ENCODE results near the gene LAMC1.

LAMC1 gene

DNA sequence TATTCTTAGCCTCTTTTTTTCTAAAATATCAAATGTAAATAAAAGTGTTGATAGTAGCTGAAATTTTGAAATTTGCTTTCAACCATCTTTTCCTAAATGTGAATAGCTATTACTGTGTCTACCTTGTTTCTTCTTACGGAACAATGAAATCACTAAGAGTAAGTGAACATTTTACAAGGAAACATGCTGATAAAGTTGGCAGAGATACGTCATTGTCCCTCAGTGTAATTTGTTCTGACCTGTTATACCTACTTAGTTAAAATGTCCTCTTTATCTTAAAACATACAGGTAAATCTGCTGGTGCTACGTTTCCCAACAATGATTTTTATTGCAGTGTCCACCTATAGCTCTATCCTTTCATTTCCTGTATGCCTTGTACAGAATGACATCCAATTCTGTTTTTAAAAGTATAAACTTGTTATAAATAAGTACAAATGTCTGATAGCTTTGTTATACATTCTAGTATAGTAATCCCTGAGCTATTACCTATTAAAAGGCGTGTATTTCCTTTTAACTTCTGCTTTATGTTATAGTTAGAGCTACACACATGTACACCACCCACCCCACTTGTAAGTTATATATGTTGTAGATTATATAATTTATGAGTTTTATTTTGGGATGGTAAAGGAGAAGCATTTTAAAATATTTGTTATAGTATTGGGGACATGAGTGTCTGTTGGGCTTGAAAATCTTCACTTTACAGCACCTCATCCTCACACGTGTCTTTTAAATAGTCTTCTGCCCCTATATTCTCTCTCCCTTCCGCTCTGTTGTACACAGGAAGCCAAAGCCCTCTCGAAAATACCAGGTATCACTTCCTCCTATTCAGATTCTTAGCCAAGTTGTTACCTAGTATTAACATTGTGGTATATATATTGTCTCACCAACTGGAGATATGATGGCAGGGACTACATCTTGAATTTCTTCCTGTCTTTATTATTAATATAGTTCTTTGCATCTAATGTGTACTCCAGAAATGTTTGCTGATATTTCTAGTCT is 25.2 kb downstream of the LAMC1 start:
- no peak overlapping the region for H2BK15ac ChIP-seq (ENCODE audit: low read length)
- H3K9ac ChIP-seq (ENCODE audit: low read depth, low read length, poor library complexity) = no peak overlapping the region
- no peak for DNase-seq (ENCODE audit: low spot score)
- peaks cover 1 to 22% of the 10 kb centered on the region in 2 donors for H3K4me1 ChIP-seq (ENCODE audit: control insufficient read depth in 2 of 2, insufficient read depth in 1 of 2, low read depth in 1 of 2, low read length in 2 of 2)
- H4K91ac ChIP-seq (ENCODE audit: low read depth, low read length, poor library complexity) = no peak overlapping the region
- H3K9me3 ChIP-seq (replicated peaks in 1 of 2; ENCODE audit: control insufficient read depth in 2 of 2, insufficient read depth in 1 of 2, low read depth in 1 of 2, low read length in 2 of 2) = peaks cover 2 to 12% of the 10 kb centered on the region in 2 donors
- no peak overlapping the region for H3K18ac ChIP-seq (ENCODE audit: low read length)
- no peaks in the 10 kb centered on the region for H3K27me3 ChIP-seq (ENCODE audit: control insufficient read depth in 3 of 3, insufficient read depth in 3 of 3, low read depth in 1 of 3, low read length in 3 of 3)
- no peak overlapping the region for H2BK5ac ChIP-seq (ENCODE audit: low read length)
- H3K79me1 ChIP-seq (ENCODE audit: low read depth, low read length) = no peaks in the 10 kb centered on the region
- H2AFZ ChIP-seq (ENCODE audit: low read length) = no peak overlapping the region
- H2BK120ac ChIP-seq (ENCODE audit: low read depth, low read length) = no peak overlapping the region
- H2BK12ac ChIP-seq (ENCODE audit: low read length) = no peak overlapping the region
- H2AK5ac ChIP-seq (ENCODE audit: low read depth, low read length) = no peak overlapping the region
- H3K4me2 ChIP-seq (ENCODE audit: insufficient read depth, low read length, poor library complexity, severe bottlenecking) = no peak overlapping the region
- H3K36me3 ChIP-seq (replicated peaks in 1 of 2; ENCODE audit: control insufficient read depth in 2 of 2, insufficient read depth in 2 of 2, low read length in 2 of 2) = peaks cover 3 to 16% of the 10 kb centered on the region in 2 donors
- H3K4ac ChIP-seq (ENCODE audit: low read length) = no peak overlapping the region
- no peak overlapping the region for H3K4me3 ChIP-seq (ENCODE audit: low read length in 2 of 2)
- H3K14ac ChIP-seq (ENCODE audit: low read length) = no peak overlapping the region
- no peak overlapping the region for H3K27ac ChIP-seq (replicated peaks; ENCODE audit: low read length)
- no peak overlapping the region for H3K23ac ChIP-seq (ENCODE audit: low read depth, low read length, poor library complexity)
- no peak overlapping the region for H4K8ac ChIP-seq (ENCODE audit: low read depth, low read length)
- WGBS, 2 donors (ENCODE audit: extremely low coverage in 2 of 2, insufficient read length in 2 of 2, insufficient replicate concordance in 1 of 2) = no CpG with 5 or more reads among the region's 7 CpGs

GRCh38 chr1:183051546-183051945 is 28.3 kb downstream of the LAMC1 start:
- H2BK120ac ChIP-seq (ENCODE audit: low read depth, low read length) = no peak overlapping the region
- no CpG with 5 or more reads among the region's 1 CpG for WGBS, 2 donors (ENCODE audit: extremely low coverage in 2 of 2, insufficient read length in 2 of 2, insufficient replicate concordance in 1 of 2)
- H3K4ac ChIP-seq (ENCODE audit: low read length) = no peak overlapping the region
- no peak overlapping the region for H2BK12ac ChIP-seq (ENCODE audit: low read length)
- no peak overlapping the region for H3K4me3 ChIP-seq (ENCODE audit: low read length in 2 of 2)
- H3K18ac ChIP-seq (ENCODE audit: low read length) = no peak overlapping the region
- DNase-seq (ENCODE audit: low spot score) = no peak
- H2AK5ac ChIP-seq (ENCODE audit: low read depth, low read length) = no peak overlapping the region
- no peaks in the 10 kb centered on the region for H3K79me1 ChIP-seq (ENCODE audit: low read depth, low read length)
- H2AFZ ChIP-seq (ENCODE audit: low read length) = no peak overlapping the region
- H3K23ac ChIP-seq (ENCODE audit: low read depth, low read length, poor library complexity) = no peak overlapping the region
- no peak overlapping the region for H3K14ac ChIP-seq (ENCODE audit: low read length)
- H3K27ac ChIP-seq (replicated peaks; ENCODE audit: low read length) = no peak overlapping the region
- H3K4me1 ChIP-seq (ENCODE audit: control insufficient read depth in 2 of 2, insufficient read depth in 1 of 2, low read depth in 1 of 2, low read length in 2 of 2) = peaks cover 1 to 2% of the 10 kb centered on the region in 2 donors
- H4K8ac ChIP-seq (ENCODE audit: low read depth, low read length) = no peak overlapping the region
- no peak overlapping the region for H3K9ac ChIP-seq (ENCODE audit: low read depth, low read length, poor library complexity)
- H3K4me2 ChIP-seq (ENCODE audit: insufficient read depth, low read length, poor library complexity, severe bottlenecking) = no peak overlapping the region
- H3K27me3 ChIP-seq (ENCODE audit: control insufficient read depth in 3 of 3, insufficient read depth in 3 of 3, low read depth in 1 of 3, low read length in 3 of 3) = no peaks in the 10 kb centered on the region
- no peak overlapping the region for H4K91ac ChIP-seq (ENCODE audit: low read depth, low read length, poor library complexity)
- no peak overlapping the region for H2BK5ac ChIP-seq (ENCODE audit: low read length)
- no peak overlapping the region for H2BK15ac ChIP-seq (ENCODE audit: low read length)
- peaks cover 3 to 16% of the 10 kb centered on the region in 2 donors for H3K36me3 ChIP-seq (replicated peaks in 1 of 2; ENCODE audit: control insufficient read depth in 2 of 2, insufficient read depth in 2 of 2, low read length in 2 of 2)
- peaks cover 3 to 25% of the 10 kb centered on the region in 2 donors for H3K9me3 ChIP-seq (replicated peaks in 1 of 2; ENCODE audit: control insufficient read depth in 2 of 2, insufficient read depth in 1 of 2, low read depth in 1 of 2, low read length in 2 of 2)

DNA sequence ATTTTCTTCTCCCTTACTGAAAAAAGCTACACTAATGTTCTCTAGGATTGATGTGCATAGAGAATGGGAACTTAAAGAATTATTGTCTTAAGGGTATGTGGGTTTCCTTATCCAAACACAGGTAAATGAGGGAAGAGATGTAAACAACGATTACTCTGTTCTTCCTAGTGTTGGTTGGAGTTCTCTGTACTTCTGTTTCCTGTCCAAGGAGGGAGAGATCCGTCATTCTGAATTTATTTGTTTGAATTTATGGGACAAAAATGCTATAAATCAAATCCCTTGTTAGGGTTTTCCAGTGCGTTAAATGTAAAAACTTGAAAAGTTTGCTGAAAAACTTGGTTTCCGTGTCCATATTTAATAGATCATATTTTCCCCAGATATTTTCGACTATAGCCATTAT is 29.6 kb downstream of the LAMC1 start:
- Histone ChIP-seq H3K14ac (ENCODE audit: low read length) (no peak overlapping the region), H4K8ac (ENCODE audit: low read depth, low read length) (no peak overlapping the region), H3K79me1 (ENCODE audit: low read depth, low read length) (no peaks in the 10 kb centered on the region), H3K36me3 (replicated peaks in 1 of 2; ENCODE audit: control insufficient read depth in 2 of 2, insufficient read depth in 2 of 2, low read length in 2 of 2) (peaks cover 3 to 16% of the 10 kb centered on the region in 2 donors), H3K9me3 (replicated peaks in 1 of 2; ENCODE audit: control insufficient read depth in 2 of 2, insufficient read depth in 1 of 2, low read depth in 1 of 2, low read length in 2 of 2) (peaks cover 3 to 25% of the 10 kb centered on the region in 2 donors), H3K23ac (ENCODE audit: low read depth, low read length, poor library complexity) (no peak overlapping the region), H3K4me2 (ENCODE audit: insufficient read depth, low read length, poor library complexity, severe bottlenecking) (no peak overlapping the region), H2BK15ac (ENCODE audit: low read length) (no peak overlapping the region), H2BK12ac (ENCODE audit: low read length) (no peak overlapping the region), H3K18ac (ENCODE audit: low read length) (no peak overlapping the region), H3K4me3 (ENCODE audit: low read length in 2 of 2) (no peak overlapping the region), H4K91ac (ENCODE audit: low read depth, low read length, poor library complexity) (no peak overlapping the region), H3K27me3 (ENCODE audit: control insufficient read depth in 3 of 3, insufficient read depth in 3 of 3, low read depth in 1 of 3, low read length in 3 of 3) (no peaks in the 10 kb centered on the region), H2AFZ (ENCODE audit: low read length) (no peak overlapping the region), H2BK5ac (ENCODE audit: low read length) (no peak overlapping the region), H2AK5ac (ENCODE audit: low read depth, low read length) (no peak overlapping the region), H3K27ac (replicated peaks; ENCODE audit: low read length) (no peak overlapping the region), H2BK120ac (ENCODE audit: low read depth, low read length) (no peak overlapping the region), H3K4ac (ENCODE audit: low read length) (no peak overlapping the region), H3K9ac (ENCODE audit: low read depth, low read length, poor library complexity) (no peak overlapping the region), H3K4me1 (ENCODE audit: control insufficient read depth in 2 of 2, insufficient read depth in 1 of 2, low read depth in 1 of 2, low read length in 2 of 2) (peaks cover 1 to 3% of the 10 kb centered on the region in 2 donors)
- WGBS, 2 donors (ENCODE audit: extremely low coverage in 2 of 2, insufficient read length in 2 of 2, insufficient replicate concordance in 1 of 2) = no CpG with 5 or more reads among the region's 5 CpGs
- DNase-seq (ENCODE audit: low spot score) = no peak

GRCh38 chr1:183058851-183059502 is 35.8 kb downstream of the LAMC1 start:
- H2AFZ ChIP-seq (ENCODE audit: low read length) = no peak overlapping the region
- H2BK15ac ChIP-seq (ENCODE audit: low read length) = no peak overlapping the region
- H3K9me3 ChIP-seq (replicated peaks in 1 of 2; ENCODE audit: control insufficient read depth in 2 of 2, insufficient read depth in 1 of 2, low read depth in 1 of 2, low read length in 2 of 2) = peaks cover 2 to 8% of the 10 kb centered on the region in 2 donors
- no peak overlapping the region for H3K4me3 ChIP-seq (ENCODE audit: low read length in 2 of 2)
- H3K36me3 ChIP-seq (replicated peaks in 1 of 2; ENCODE audit: control insufficient read depth in 2 of 2, insufficient read depth in 2 of 2, low read length in 2 of 2) = peaks cover 0 to 2% of the 10 kb centered on the region in 2 donors
- H4K91ac ChIP-seq (ENCODE audit: low read depth, low read length, poor library complexity) = no peak overlapping the region
- no peak overlapping the region for H3K23ac ChIP-seq (ENCODE audit: low read depth, low read length, poor library complexity)
- H3K14ac ChIP-seq (ENCODE audit: low read length) = no peak overlapping the region
- WGBS, 2 donors (ENCODE audit: extremely low coverage in 2 of 2, insufficient read length in 2 of 2, insufficient replicate concordance in 1 of 2) = no CpG with 5 or more reads among the region's 2 CpGs
- no peaks in the 10 kb centered on the region for H3K27me3 ChIP-seq (ENCODE audit: control insufficient read depth in 3 of 3, insufficient read depth in 3 of 3, low read depth in 1 of 3, low read length in 3 of 3)
- H3K4me2 ChIP-seq (ENCODE audit: insufficient read depth, low read length, poor library complexity, severe bottlenecking) = no peak overlapping the region
- H2BK120ac ChIP-seq (ENCODE audit: low read depth, low read length) = no peak overlapping the region
- no peak overlapping the region for H3K18ac ChIP-seq (ENCODE audit: low read length)
- H2AK5ac ChIP-seq (ENCODE audit: low read depth, low read length) = no peak overlapping the region
- no peak overlapping the region for H2BK12ac ChIP-seq (ENCODE audit: low read length)
- no peaks in the 10 kb centered on the region for H3K79me1 ChIP-seq (ENCODE audit: low read depth, low read length)
- no peak overlapping the region for H3K4ac ChIP-seq (ENCODE audit: low read length)
- no peak overlapping the region for H4K8ac ChIP-seq (ENCODE audit: low read depth, low read length)
- H2BK5ac ChIP-seq (ENCODE audit: low read length) = no peak overlapping the region
- no peak overlapping the region for H3K9ac ChIP-seq (ENCODE audit: low read depth, low read length, poor library complexity)
- H3K27ac ChIP-seq (replicated peaks; ENCODE audit: low read length) = no peak overlapping the region
- H3K4me1 ChIP-seq (ENCODE audit: control insufficient read depth in 2 of 2, insufficient read depth in 1 of 2, low read depth in 1 of 2, low read length in 2 of 2) = peaks cover 2 to 18% of the 10 kb centered on the region in 2 donors
- no peak for DNase-seq (ENCODE audit: low spot score)

Measured in neuronal stem cell (in vitro differentiated cells).